ENCODE data around the gene MAK.
"Not testable (repeated sequence)": the region's sequence is repeated elsewhere in the genome, so short reads cannot be mapped to it uniquely, and the experiment has no call there.

The MAK gene

DNA sequence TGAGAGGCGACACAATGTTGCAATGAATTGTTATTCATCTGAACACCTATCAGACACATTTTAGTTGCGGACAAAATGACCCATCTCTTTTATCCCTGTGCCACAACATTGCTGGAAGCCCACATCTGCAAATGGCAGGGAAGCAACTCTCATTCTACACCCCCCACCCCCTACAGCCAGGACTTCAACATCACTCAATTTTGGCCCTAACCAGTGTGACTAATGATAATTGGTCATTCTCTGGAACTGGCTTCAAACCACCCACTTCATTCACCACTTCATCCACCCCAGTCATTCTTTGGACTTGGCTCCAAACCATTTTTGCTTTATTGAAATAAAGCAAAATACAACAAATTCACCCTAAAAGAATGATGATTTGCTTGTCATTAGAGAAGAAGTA lies 42.0 kb upstream of the MAK start:
- H3K4me3 ChIP-seq (ENCODE audit: low read depth, low read length): no peak overlapping the region
- TF ChIP-seq CTCF (IDR thresholded peaks at IDR 0.05; ENCODE audit: borderline replicate concordance, insufficient read depth, low read depth, low read length): no peak

GRCh38 chr6:10877871-10878270 lies 39.5 kb upstream of the MAK start:
- TF ChIP-seq CTCF (IDR thresholded peaks at IDR 0.05; ENCODE audit: borderline replicate concordance, insufficient read depth, low read depth, low read length): no peak

GRCh38 chr6:10877012-10877411 lies 38.7 kb upstream of the MAK start:
- TF ChIP-seq CTCF (IDR thresholded peaks at IDR 0.05; ENCODE audit: borderline replicate concordance, insufficient read depth, low read depth, low read length): no peak
- no peak overlapping the region for H3K4me3 ChIP-seq (ENCODE audit: low read depth, low read length)

More at GRCh38 chr6:10877871-10878270, 39.5 kb upstream of the MAK start:
- no peak overlapping the region for H3K4me3 ChIP-seq (ENCODE audit: low read depth, low read length)

GRCh38 chr6:10875026-10875425 lies 36.7 kb upstream of the MAK start:
- H3K4me3 ChIP-seq (ENCODE audit: low read depth, low read length): no peak overlapping the region
- TF ChIP-seq CTCF (IDR thresholded peaks at IDR 0.05; ENCODE audit: borderline replicate concordance, insufficient read depth, low read depth, low read length): no peak

GRCh38 chr6:10874207-10874606 lies 35.9 kb upstream of the MAK start:
- no peak overlapping the region for H3K4me3 ChIP-seq (ENCODE audit: low read depth, low read length)
- TF ChIP-seq CTCF (IDR thresholded peaks at IDR 0.05; ENCODE audit: borderline replicate concordance, insufficient read depth, low read depth, low read length): no peak

DNA sequence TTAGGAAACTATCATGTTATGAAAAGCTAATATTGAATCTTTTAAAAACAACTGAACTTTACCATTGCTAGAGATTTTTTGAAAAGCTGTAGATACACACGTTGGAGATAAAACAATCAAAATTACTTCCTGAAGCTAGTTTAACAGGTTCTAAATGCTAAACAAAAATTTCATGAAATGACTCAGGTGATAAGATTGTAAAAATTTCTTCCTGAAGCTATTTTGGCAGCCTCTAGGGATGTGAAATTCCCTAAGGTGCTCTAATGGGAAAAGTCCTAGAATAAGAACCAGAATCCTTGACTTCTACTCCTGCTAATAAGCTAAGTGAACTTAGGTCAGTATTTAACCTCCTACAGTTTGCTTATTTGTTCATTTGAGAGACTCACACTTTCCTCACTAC lies 35.0 kb upstream of the MAK start:
- no peak overlapping the region for H3K4me3 ChIP-seq (ENCODE audit: low read depth, low read length)

DNA sequence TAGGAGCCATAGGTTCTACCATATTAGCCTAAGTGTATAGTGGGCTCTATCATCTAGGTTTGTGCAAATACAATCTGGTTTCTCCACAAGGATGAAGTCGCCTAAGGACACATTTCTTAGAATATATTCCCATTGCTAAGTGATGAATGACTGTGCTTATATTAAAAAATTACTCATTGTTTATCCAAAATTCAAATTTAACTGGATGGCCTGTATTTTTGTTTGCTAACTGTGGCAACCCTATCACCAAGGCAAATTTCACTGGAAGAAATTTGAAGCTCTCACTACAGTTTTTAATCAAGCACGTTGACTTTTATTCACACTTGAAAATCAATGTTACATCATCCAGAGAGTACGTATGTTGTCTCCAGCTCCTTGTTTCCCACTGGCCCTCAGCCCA lies 29.6 kb upstream of the MAK start:
- TF ChIP-seq CTCF (IDR thresholded peaks at IDR 0.05; ENCODE audit: borderline replicate concordance, insufficient read depth, low read depth, low read length): no peak
- no peak overlapping the region for H3K4me3 ChIP-seq (ENCODE audit: low read depth, low read length)

More for the DNA sequence above, 35.0 kb upstream of the MAK start:
- TF ChIP-seq CTCF (IDR thresholded peaks at IDR 0.05; ENCODE audit: borderline replicate concordance, insufficient read depth, low read depth, low read length): no peak

- H3K4me3 ChIP-seq (ENCODE audit: low read depth, low read length): not testable (repeated sequence)
These were observed 28.4 kb upstream of the MAK start for GRCh38 chr6:10866709-10867108.

- H3K4me3 ChIP-seq (ENCODE audit: low read depth, low read length): not testable (repeated sequence)
These were observed 24.7 kb upstream of the MAK start for GRCh38 chr6:10863031-10863430.
